Body of pancreas (tissue), 4 donors: ENCODE measurements around the gene MRI1.

Experiments used
- POLR2A ChIP-seq, 3 donors: fragments of 450-650 bp; IDR thresholded peaks; one replicate each; pipeline ENCODE4 v1.6.1; 2016; ENCODE audit warnings: antibody characterized with exemption in 3 of 3, mild to moderate bottlenecking in 2 of 3
- TF ChIP-seq, protein P1 (sequence below), 7 experiments: fragments of 450-650 bp in 4 of 7; fragments of 200-600 bp in 3 of 7; sonication (generic) in 3 of 7; IDR thresholded peaks; one replicate each; pipeline ENCODE4 v1.5.1; 2016 to 2019; ENCODE audit warnings: antibody characterized with exemption in 7 of 7

DNA sequence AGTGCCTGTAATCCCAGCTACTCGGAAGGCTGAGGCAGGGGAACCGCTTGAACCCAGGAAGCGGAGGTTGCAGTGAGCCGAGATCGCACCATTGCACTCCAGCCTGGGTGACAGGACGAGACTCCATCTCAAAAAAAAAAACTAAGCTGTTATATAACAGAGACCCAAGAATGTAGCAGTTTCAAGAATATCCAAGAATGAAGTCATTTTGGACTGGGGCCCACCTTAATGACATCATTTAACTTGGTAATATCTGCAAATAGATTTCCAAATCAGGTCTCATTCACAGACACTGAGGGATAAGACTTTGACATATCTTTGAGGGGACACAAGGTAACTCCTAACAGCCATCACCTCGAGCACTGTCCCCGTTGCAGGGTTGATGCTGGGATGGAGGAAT, 36.5 kb upstream of the MRI1 start:
- TF ChIP-seq, protein P1, sequence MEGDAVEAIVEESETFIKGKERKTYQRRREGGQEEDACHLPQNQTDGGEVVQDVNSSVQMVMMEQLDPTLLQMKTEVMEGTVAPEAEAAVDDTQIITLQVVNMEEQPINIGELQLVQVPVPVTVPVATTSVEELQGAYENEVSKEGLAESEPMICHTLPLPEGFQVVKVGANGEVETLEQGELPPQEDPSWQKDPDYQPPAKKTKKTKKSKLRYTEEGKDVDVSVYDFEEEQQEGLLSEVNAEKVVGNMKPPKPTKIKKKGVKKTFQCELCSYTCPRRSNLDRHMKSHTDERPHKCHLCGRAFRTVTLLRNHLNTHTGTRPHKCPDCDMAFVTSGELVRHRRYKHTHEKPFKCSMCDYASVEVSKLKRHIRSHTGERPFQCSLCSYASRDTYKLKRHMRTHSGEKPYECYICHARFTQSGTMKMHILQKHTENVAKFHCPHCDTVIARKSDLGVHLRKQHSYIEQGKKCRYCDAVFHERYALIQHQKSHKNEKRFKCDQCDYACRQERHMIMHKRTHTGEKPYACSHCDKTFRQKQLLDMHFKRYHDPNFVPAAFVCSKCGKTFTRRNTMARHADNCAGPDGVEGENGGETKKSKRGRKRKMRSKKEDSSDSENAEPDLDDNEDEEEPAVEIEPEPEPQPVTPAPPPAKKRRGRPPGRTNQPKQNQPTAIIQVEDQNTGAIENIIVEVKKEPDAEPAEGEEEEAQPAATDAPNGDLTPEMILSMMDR (IDR thresholded peaks at IDR 0.05): no peak
- TF ChIP-seq POLR2A (IDR thresholded peaks at IDR 0.05): no peak
